Esophagus squamous epithelium (tissue), 5 donors: ENCODE results near the gene BARX2. TPM values are rescaled to one million over a fixed set of nuclear protein-coding genes. Genes with fewer than 3 reads are reported as not detected.
A peak's percentile ranks its signal among the peaks of the same experiment; 100 is the strongest.

Experiments used
- DNase-seq: peaks from one replicate; lab custom pipeline; 2025; lab: John Stamatoyannopoulos, UW
- H3K27ac ChIP-seq, 4 donors: fragments of 200-600 bp; sonication (generic); one replicate each; pipeline ENCODE4 v1.5.1; 2016 to 2019; ENCODE audit warnings: mild to moderate bottlenecking in 1 of 4
- H3K27me3 ChIP-seq, 4 donors: fragments of 200-600 bp; sonication (generic); 1 replicate in 3 of 4; 2 replicates in 1 of 4; pipeline versions ENCODE4 v1.5.1 to v1.6.0; 2017 to 2021; ENCODE audit warnings: antibody characterized with exemption in 1 of 4
- H3K36me3 ChIP-seq, 3 donors: fragments of 200-600 bp; sonication (generic); one replicate each; pipeline ENCODE4 v1.5.1; 2016 to 2019
- H3K4me1 ChIP-seq, 3 donors: fragments of 200-600 bp; sonication (generic); one replicate each; pipeline ENCODE4 v1.5.1; 2017 to 2019
- H3K4me3 ChIP-seq, 4 donors: fragments of 200-600 bp; sonication (generic); 1 replicate in 3 of 4; 2 replicates in 1 of 4; pipeline ENCODE4 v1.5.1; 2016 to 2019; ENCODE audit warnings: mild to moderate bottlenecking in 2 of 4, moderate library complexity in 1 of 4
- H3K9me3 ChIP-seq, 3 donors: fragments of 200-600 bp; sonication (generic); one replicate each; pipeline ENCODE4 v1.5.1; 2016 to 2019
- CTCF ChIP-seq, 6 experiments: fragments of 450-650 bp in 4 of 6; fragments of 200-600 bp in 2 of 6; sonication (generic) in 2 of 6; IDR thresholded peaks; one replicate each; pipeline ENCODE4 v1.5.1; 2016 to 2019; ENCODE audit warnings: antibody characterized with exemption in 6 of 6, mild to moderate bottlenecking in 4 of 6, moderate library complexity in 4 of 6
- POLR2A ChIP-seq, 4 donors: fragments of 450-650 bp; IDR thresholded peaks; one replicate each; pipeline ENCODE4 v1.6.1; 2017; ENCODE audit warnings: antibody characterized with exemption in 4 of 4, mild to moderate bottlenecking in 4 of 4, moderate library complexity in 3 of 4
- WGBS, 2 donors: methylation state at CpG; one replicate each; pipeline ENCODE4 v1.1.5; 2018; 5-methylcytosine and 5-hydroxymethylcytosine counted together
- intact Hi-C: fragments of 100-400 bp; cut with DNase I; formaldehyde crosslinking; loops from one replicate; pipeline ENCODE4 v1.15.0; 2022
- total RNA-seq, 4 donors: library from RNA; depleted of rRNA; stranded (reverse); fragments of >200 nt; gene quantifications; one replicate each; pipeline ENCODE4 v1.1.0, GENCODE V29; 2016
- donor health status: DM: yes; HTN: yes; CAD: no.

Gene BARX2
- total RNA-seq, 4 donors from 2014 or later: 45.2 to 102 (median 57.6) TPM

- H3K4me3 ChIP-seq: no peak overlapping the region
- H3K4me1 ChIP-seq: peaks cover 0 to 73% (median 10%) of the 10 kb centered on the region in 3 donors
- H3K27me3 ChIP-seq: peaks cover 0 to 70% (median 0%) of the 10 kb centered on the region in 4 donors
- TF ChIP-seq CTCF (IDR thresholded peaks at IDR 0.05): no peak
- TF ChIP-seq POLR2A (IDR thresholded peaks at IDR 0.05): no peak
- intact Hi-C loops: no loop called here
- DNase-seq: no peak
- H3K27ac ChIP-seq: no peak overlapping the region
- WGBS, 2 donors: 82 to 87% methylated on average over 13 of the region's 13 CpGs
- H3K36me3 ChIP-seq: no peaks in the 10 kb centered on the region
- H3K9me3 ChIP-seq: no peaks in the 10 kb centered on the region
Measured at GRCh38 chr11:129366737-129367597, 8.7 kb upstream of the BARX2 start.

GRCh38 chr11:129368889-129369672, 6.6 kb upstream of the BARX2 start:
- Histone ChIP-seq H3K27ac (peak overlapping the region; percentile 17 to 83 (median 66)), H3K4me1 (peaks cover 14 to 89% (median 20%) of the 10 kb centered on the region in 3 donors), H3K9me3 (no peaks in the 10 kb centered on the region), H3K36me3 (no peaks in the 10 kb centered on the region), H3K27me3 (peaks cover 0 to 76% (median 2%) of the 10 kb centered on the region in 4 donors), H3K4me3 (no peak overlapping the region)
- intact Hi-C loops: no loop called here
- no peak for DNase-seq
- no peak for TF ChIP-seq CTCF (IDR thresholded peaks at IDR 0.05)
- no peak for TF ChIP-seq POLR2A (IDR thresholded peaks at IDR 0.05)
- WGBS, 2 donors: 37 to 50% methylated on average over 2 to 4 of the region's 4 CpGs

GRCh38 chr11:129370715-129371114, 4.9 kb upstream of the BARX2 start:
- 88 to 90% methylated on average over 3 of the region's 3 CpGs for WGBS, 2 donors
- Histone ChIP-seq H3K36me3 (no peaks in the 10 kb centered on the region), H3K9me3 (no peaks in the 10 kb centered on the region), H3K4me3 (no peak overlapping the region), H3K27ac (peak overlapping the region in 2 of 4 donors; percentile 10 to 91), H3K4me1 (peaks cover 18 to 95% (median 18%) of the 10 kb centered on the region in 3 donors), H3K27me3 (peaks cover 0 to 76% (median 2%) of the 10 kb centered on the region in 4 donors)
- intact Hi-C loops: no loop called here
- TF ChIP-seq POLR2A (IDR thresholded peaks at IDR 0.05) (no peak), CTCF (IDR thresholded peaks at IDR 0.05) (no peak)
- no peak for DNase-seq

- no peaks in the 10 kb centered on the region for H3K36me3 ChIP-seq
- no peak for DNase-seq
- H3K27ac ChIP-seq: peak overlapping the region; percentile 60 to 91 (median 90)
- WGBS, 2 donors: 36 to 37% methylated on average over 41 to 53 of the region's 77 CpGs
- peaks cover 18 to 82% (median 18%) of the 10 kb centered on the region in 3 donors for H3K4me1 ChIP-seq
- H3K4me3 ChIP-seq: peak overlapping the region; percentile 59 to 70 (median 64)
- no peaks in the 10 kb centered on the region for H3K9me3 ChIP-seq
- intact Hi-C loops: no loop called here
- no peak for TF ChIP-seq POLR2A (IDR thresholded peaks at IDR 0.05)
- TF ChIP-seq CTCF (IDR thresholded peaks at IDR 0.05): no peak
- H3K27me3 ChIP-seq: peaks cover 0 to 87% (median 2%) of the 10 kb centered on the region in 4 donors
Measured at GRCh38 chr11:129372609-129373488, 2.8 kb upstream of the BARX2 start.
